ENCODE data around the gene ASTN2.
"Not testable (repeated sequence)": the region's sequence is repeated elsewhere in the genome, so short reads cannot be mapped to it uniquely, and the experiment has no call there.

Gene ASTN2

GRCh38 chr9:116844621-116845020, 570.2 kb downstream of the ASTN2 start:
- in situ Hi-C loops (cut with MboI; ENCODE audit: low pct_unique_long_range_greater_than_20kb, low sequenced_read_pairs, unreplicated experiment) = no loop called here
- DNase-seq (ENCODE audit: low spot score) = no peak
- TF ChIP-seq CTCF (IDR thresholded peaks at IDR 0.05; ENCODE audit: extremely low read depth, insufficient read depth, missing control alignments) = no peak

GRCh38 chr9:116843863-116844620, 570.8 kb downstream of the ASTN2 start:
- in situ Hi-C loops (cut with MboI; ENCODE audit: low pct_unique_long_range_greater_than_20kb, low sequenced_read_pairs, unreplicated experiment) = no loop called here
- DNase-seq (ENCODE audit: low spot score) = no peak
- TF ChIP-seq CTCF (IDR thresholded peaks at IDR 0.05; ENCODE audit: extremely low read depth, insufficient read depth, missing control alignments) = no peak

GRCh38 chr9:116842658-116843057, 572.2 kb downstream of the ASTN2 start:
- in situ Hi-C loops (cut with MboI; ENCODE audit: low pct_unique_long_range_greater_than_20kb, low sequenced_read_pairs, unreplicated experiment) = no loop called here
- TF ChIP-seq CTCF (IDR thresholded peaks at IDR 0.05; ENCODE audit: extremely low read depth, insufficient read depth, missing control alignments) = no peak
- DNase-seq (ENCODE audit: low spot score) = no peak

GRCh38 chr9:116838468-116838867, 576.4 kb downstream of the ASTN2 start:
- in situ Hi-C loops (cut with MboI; ENCODE audit: low pct_unique_long_range_greater_than_20kb, low sequenced_read_pairs, unreplicated experiment); DNase-seq (ENCODE audit: low spot score): not testable (repeated sequence)

DNA sequence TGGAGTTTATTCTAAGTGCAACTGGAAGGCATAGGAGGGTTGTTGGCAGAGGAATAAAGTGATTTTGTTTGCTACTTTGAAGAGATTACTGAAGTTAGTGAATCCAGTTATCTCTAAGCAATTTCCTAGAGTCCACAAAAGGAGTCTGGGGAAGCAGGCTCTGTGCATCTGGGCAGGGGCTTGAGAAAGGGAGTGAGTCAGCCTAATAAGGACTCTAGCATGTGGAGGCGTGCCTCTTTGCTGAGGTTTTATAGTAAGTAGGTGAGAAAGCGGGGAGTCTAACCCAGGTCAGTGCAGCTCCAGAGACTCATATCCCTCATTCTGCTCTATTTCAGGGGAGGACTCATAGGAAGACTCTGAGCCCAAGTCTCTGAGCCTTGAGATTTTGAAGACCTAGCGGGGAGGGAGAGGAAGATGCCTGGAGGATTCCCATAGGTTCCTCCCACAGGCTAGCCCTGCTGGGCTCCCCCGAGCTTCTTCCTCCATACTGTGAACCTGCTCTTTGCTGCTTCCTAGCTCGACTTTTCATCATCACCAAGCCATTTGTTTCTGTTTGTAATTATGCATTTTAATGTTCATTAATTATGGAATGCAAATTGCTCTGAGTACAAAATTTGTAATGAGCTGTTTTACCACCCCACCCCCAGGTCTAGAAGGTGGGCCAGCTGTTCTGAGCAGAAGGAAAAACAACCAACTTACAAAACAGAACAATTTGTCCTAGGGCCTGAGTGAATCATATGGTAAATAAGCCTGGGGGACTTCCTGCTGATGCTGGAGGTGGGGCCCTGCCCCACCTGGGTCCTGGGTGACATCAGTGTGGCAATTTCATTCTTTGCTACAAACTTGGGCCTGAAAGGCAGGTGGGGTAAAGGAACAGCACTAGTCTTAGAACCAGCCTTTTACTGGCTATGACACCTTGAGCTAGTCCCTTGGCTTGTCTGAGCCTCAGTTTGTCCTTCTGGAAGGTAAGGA, 577.6 kb downstream of the ASTN2 start:
- DNase-seq (ENCODE audit: low spot score) = no peak
- TF ChIP-seq CTCF (IDR thresholded peaks at IDR 0.05; ENCODE audit: extremely low read depth, insufficient read depth, missing control alignments) = no peak
- in situ Hi-C loops (cut with MboI; ENCODE audit: low pct_unique_long_range_greater_than_20kb, low sequenced_read_pairs, unreplicated experiment) = no loop called here

- in situ Hi-C loops (cut with MboI; ENCODE audit: low pct_unique_long_range_greater_than_20kb, low sequenced_read_pairs, unreplicated experiment); DNase-seq (ENCODE audit: low spot score): not testable (repeated sequence)
Measured at GRCh38 chr9:116830321-116830720, 584.5 kb downstream of the ASTN2 start.

DNA sequence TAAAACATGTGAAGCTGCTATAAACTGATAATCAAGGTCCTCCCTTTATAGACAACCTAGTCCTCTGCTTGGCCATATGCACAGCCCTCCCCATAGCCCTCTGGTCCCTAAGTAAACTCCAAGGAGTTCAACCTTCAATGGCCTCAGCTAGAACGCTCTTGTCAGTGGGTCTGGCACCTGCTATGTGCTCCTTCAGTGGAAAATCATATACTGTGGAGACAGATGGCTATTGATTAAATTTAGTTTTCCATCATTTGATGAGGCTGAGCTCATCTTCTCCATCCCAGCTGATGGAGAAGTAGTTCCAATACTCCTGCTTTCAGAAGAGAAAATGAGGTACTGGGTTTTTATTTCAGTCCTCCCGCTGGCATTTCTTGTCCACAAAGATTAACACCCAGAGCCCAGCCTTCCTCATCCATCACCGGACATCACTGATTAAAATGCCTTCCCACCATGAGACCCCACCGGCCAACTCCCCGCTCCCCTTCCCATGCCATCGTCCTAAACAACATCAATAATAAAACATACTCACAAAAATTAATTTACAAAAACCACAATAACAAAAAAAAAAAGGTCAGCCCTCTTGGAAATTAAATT, 593.1 kb downstream of the ASTN2 start:
- in situ Hi-C loops (cut with MboI; ENCODE audit: low pct_unique_long_range_greater_than_20kb, low sequenced_read_pairs, unreplicated experiment) = no loop called here
- no peak for TF ChIP-seq CTCF (IDR thresholded peaks at IDR 0.05; ENCODE audit: extremely low read depth, insufficient read depth, missing control alignments)
- DNase-seq (ENCODE audit: low spot score) = no peak

Measured in GM13977 (cell line).